Lower leg skin (tissue), 4 donors: Measurements from ENCODE around the gene FLNA. TPM values are rescaled to one million over a fixed set of nuclear protein-coding genes. Genes with fewer than 3 reads are reported as not detected.

Experiments
- DNase-seq, 2 donors: peaks; one replicate each; pipeline ENCODE4 v3.0.0-alpha.2; 2019; ENCODE audit warnings: low spot score in 2 of 2
- H3K4me3 ChIP-seq: fragments of 200-600 bp; sonication (generic); 2 replicates; pipeline ENCODE4 v1.5.1; 2017; ENCODE audit warnings: mild to moderate bottlenecking, low read depth; ENCODE audit not compliant: poor library complexity, severe bottlenecking
- POLR2A ChIP-seq, 2 donors: fragments of 450-650 bp; IDR thresholded peaks; one replicate each; pipeline ENCODE4 v1.6.1; 2016 to 2017; ENCODE audit warnings: antibody characterized with exemption in 2 of 2, mild to moderate bottlenecking in 1 of 2, moderate library complexity in 1 of 2
- WGBS, 2 donors: methylation state at CpG; one replicate each; pipeline ENCODE4 v1.1.5; 2018; 5-methylcytosine and 5-hydroxymethylcytosine counted together
- intact Hi-C: fragments of 100-400 bp; cut with DNase I; formaldehyde crosslinking; loops from one replicate; pipeline ENCODE4 v1.15.0; 2023; ENCODE audit warnings: low total_unique reads
- total RNA-seq, 4 donors: library from RNA; depleted of rRNA; stranded (reverse); fragments of >200 nt; gene quantifications; one replicate each; pipeline ENCODE4 v1.1.0, GENCODE V29; 2016
- TF ChIP-seq, protein P1 (sequence below), 3 donors: fragments of 450-650 bp; IDR thresholded peaks; one replicate each; pipeline ENCODE4 v1.5.1; 2016; ENCODE audit warnings: antibody characterized with exemption in 3 of 3, mild to moderate bottlenecking in 3 of 3, moderate library complexity in 2 of 3

Gene FLNA
- total RNA-seq, 4 donors from 2014 or later = 278 to 636 (median 365) TPM

DNA sequence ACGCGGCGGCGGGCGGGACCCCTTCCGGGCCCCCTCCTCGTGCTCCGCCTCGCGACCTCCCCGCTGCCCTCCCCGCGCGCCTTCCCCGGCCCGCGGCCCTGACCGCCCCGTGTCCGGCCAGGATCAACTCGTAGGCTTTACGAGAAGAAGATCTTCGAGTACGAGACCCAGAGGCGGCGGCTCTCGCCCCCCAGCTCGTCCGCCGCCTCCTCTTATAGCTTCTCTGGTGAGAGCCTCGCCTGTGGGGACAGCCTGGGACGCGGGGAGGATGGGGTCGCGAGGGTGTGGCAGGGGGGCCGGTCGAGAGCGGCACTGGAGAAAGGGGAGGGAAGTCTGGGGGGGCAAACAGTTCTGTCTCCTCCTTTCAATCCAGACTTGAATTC is 5.1 kb upstream of the FLNA start:
- TF ChIP-seq POLR2A (IDR thresholded peaks at IDR 0.05) = no peak
- TF ChIP-seq, protein P1, sequence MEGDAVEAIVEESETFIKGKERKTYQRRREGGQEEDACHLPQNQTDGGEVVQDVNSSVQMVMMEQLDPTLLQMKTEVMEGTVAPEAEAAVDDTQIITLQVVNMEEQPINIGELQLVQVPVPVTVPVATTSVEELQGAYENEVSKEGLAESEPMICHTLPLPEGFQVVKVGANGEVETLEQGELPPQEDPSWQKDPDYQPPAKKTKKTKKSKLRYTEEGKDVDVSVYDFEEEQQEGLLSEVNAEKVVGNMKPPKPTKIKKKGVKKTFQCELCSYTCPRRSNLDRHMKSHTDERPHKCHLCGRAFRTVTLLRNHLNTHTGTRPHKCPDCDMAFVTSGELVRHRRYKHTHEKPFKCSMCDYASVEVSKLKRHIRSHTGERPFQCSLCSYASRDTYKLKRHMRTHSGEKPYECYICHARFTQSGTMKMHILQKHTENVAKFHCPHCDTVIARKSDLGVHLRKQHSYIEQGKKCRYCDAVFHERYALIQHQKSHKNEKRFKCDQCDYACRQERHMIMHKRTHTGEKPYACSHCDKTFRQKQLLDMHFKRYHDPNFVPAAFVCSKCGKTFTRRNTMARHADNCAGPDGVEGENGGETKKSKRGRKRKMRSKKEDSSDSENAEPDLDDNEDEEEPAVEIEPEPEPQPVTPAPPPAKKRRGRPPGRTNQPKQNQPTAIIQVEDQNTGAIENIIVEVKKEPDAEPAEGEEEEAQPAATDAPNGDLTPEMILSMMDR (IDR thresholded peaks at IDR 0.05) = no peak
- no peak for DNase-seq
- peak overlapping the region; percentile 66 for H3K4me3 ChIP-seq
- WGBS, 2 donors = 0 to 34% methylated on average over 12 to 38 of the region's 38 CpGs
- intact Hi-C loops = no loop called here

DNA sequence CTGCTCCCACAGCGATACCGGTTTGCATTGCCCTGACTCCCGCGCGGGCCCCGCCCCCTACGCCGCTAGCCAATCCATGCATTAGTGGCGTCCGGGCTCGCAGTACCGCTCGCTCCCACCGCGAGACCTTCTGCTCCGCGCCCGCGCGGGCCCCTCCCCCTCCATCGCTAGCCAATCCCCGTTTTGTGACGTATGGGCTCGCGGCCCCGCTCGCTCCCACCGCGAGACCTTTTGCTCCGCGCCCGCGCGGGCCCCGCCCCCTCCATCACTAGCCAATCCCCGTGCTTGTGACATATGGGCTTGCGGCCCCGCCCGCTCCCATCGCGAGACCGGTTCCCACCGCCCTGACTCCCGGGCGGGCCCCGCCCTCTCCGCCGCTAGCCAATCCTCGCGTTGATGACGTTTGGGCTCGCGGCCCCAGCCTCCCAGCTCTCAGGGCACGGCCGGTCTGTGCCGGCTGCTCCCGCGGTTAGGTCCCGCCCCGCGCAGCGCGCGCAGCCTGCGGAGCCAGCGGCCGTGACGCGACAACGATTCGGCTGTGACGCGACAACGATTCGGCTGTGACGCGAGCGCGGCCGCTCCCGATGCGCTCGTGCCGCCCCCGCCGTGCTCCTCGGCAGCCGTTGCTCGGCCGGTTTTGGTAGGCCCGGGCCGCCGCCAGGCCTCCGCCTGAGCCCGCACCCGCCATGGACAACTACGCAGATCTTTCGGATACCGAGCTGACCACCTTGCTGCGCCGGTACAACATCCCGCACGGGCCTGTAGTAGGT is 4.5 kb upstream of the FLNA start, which contains the start of gene EMD:
TSS of gene EMD (plus strand) at position 497 of the 770 bp plus-strand sequence. CDS start at position 687, 190 bp downstream.
- 1 to 61% methylated on average over 36 to 85 of the region's 103 CpGs for WGBS, 2 donors
- no peak for TF ChIP-seq POLR2A (IDR thresholded peaks at IDR 0.05)
- TF ChIP-seq, protein P1 (IDR thresholded peaks at IDR 0.05) = no peak
- DNase-seq = peak; percentile 95 to 99
- H3K4me3 ChIP-seq = peak within 1 kb of the TSS; percentile 66
- intact Hi-C loops = no loop called here

DNA sequence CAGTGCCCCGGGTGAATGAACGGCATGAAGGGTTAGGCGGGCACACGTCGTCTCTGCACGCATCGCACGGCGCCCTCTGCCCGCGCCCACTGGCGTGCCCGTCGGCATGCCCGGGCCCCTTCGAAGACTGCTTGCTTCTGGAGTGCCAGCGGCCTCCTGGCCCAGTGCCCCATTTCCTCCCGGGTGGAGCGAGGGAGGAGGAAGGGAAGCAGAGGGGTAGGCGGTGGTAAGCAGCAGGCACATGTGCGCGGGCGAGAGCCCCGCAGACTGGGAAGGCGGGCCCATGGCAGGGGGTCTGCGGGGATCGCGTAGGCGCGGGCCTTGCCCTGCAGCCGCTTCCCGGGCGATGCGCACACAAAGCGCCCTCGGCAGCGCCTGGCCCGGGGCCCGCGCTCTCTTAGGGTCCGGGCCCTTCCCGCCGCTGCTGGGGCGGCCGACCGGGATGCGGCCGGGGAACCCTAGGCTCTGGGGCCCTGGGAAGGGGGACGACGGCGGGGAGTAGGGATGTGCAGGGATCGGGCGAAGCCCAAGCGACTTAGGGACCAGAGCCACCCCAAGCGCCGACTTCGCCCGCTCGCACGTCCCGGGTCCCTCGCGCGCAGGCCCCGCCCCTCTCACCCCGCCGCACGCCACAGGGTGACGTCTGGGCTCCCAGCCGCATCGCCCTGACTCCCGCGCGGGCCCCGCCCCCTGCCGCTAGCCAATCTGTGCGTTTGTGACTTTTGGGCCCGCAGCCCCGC is 3.8 kb upstream of the FLNA start:
- DNase-seq = peak; percentile 33 to 92
- TF ChIP-seq POLR2A (IDR thresholded peaks at IDR 0.05) = peak in 1 of 2 donors; percentile 54
- TF ChIP-seq, protein P1 (IDR thresholded peaks at IDR 0.05) = no peak
- intact Hi-C loops = no loop called here
- 0 to 51% methylated on average over 7 to 77 of the region's 79 CpGs for WGBS, 2 donors
- H3K4me3 ChIP-seq = peak overlapping the region; percentile 23

DNA sequence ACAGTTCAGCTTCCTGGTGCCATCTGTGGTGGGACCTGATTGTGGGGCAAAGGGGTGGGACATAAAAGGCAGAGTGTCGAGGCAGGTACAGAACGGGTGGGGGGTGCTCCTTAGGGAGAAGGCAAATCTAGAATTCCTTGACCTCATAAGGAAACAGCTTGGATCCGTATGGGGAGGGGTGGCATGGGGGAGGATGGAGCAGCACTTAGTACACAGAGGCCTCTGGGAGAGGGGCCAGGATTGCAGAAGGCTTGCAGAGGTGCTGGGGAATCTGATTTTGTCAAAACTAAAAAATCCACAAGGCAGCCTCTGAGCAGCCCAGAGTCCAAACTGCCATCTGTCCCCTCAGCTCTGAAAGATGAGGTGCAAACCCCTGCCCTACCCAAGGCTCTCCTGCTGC is 2.3 kb upstream of the FLNA start:
- intact Hi-C loops = no loop called here
- no peak overlapping the region for H3K4me3 ChIP-seq
- 76 to 97% methylated on average over 3 of the region's 3 CpGs for WGBS, 2 donors
- no peak for DNase-seq
- TF ChIP-seq, protein P1 (IDR thresholded peaks at IDR 0.05) = no peak
- no peak for TF ChIP-seq POLR2A (IDR thresholded peaks at IDR 0.05)

DNA sequence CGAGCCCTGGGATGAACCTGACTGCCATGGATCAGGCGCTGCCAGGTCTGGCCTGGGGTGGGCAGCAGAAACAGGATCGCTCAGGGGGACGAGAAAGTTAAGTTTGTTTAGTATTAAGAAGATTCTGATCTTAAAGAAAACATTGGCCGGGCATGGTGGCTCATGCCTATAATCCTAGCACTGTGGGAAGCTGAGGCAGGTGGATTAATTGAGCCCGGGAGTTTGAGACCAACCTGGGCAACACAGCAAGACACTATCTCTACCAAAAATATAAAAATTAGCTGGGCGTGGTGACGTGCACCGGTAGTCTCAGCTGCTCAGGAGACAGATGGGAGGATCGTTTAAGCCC is 696 bp upstream of the FLNA start:
- 51 to 79% methylated on average over 10 of the region's 10 CpGs for WGBS, 2 donors
- H3K4me3 ChIP-seq = no peak overlapping the region
- no peak for DNase-seq

More for the DNA sequence above, 696 bp upstream of the FLNA start:
- intact Hi-C loops = no loop called here
- TF ChIP-seq, protein P1 (IDR thresholded peaks at IDR 0.05) = no peak
- TF ChIP-seq POLR2A (IDR thresholded peaks at IDR 0.05) = no peak
